ENCODE data around the gene TRAPPC8.

DNA sequence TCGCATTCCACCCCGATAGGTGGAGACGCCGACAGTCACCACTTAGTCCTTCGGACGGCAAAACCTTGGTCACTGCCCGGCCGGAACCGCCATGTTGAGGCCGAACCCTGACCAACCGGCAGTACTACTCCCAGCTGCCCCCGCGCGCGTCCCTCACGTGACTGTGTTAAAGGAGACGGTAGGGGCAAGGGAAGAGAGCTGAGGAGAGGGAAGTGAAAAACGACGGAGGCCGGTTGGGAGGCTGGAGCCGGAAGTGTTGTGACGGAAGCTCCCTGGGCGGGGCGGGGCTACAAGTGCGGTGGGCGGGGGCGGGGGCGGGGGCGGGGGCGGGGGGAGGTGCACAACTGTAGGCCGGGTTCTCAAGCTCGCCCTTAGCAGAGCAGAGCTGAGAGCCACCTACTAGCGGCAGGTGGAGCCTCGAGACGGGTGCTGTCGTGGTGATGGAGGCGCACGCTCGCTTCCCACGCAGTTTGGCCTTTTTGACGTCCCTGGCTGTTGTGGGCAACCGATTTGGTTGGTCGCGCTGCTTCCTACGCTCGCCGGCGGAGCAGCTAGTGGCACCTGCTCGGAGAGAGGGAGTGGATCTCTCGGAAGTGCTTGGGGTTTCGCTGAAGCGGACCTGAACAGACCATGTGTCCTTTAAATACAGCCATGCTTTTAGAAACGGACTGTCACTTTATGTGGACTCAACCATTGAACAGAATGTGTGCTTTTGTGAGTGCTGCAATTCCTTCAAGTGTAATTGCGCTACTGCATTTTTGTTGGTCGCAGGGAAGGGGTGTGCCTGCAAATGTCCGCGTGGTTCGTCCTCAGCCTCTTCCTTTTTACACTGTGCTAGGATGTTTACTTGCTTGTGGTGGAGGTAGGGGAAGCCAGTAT lies at the start of gene TRAPPC8:
- TF ChIP-seq, protein P1, sequence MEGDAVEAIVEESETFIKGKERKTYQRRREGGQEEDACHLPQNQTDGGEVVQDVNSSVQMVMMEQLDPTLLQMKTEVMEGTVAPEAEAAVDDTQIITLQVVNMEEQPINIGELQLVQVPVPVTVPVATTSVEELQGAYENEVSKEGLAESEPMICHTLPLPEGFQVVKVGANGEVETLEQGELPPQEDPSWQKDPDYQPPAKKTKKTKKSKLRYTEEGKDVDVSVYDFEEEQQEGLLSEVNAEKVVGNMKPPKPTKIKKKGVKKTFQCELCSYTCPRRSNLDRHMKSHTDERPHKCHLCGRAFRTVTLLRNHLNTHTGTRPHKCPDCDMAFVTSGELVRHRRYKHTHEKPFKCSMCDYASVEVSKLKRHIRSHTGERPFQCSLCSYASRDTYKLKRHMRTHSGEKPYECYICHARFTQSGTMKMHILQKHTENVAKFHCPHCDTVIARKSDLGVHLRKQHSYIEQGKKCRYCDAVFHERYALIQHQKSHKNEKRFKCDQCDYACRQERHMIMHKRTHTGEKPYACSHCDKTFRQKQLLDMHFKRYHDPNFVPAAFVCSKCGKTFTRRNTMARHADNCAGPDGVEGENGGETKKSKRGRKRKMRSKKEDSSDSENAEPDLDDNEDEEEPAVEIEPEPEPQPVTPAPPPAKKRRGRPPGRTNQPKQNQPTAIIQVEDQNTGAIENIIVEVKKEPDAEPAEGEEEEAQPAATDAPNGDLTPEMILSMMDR (IDR thresholded peaks at IDR 0.05) = peak in 1 of 4 experiments; percentile 10
- peak; percentile 48 for TF ChIP-seq POLR2A (IDR thresholded peaks at IDR 0.05)

All from prostate gland (tissue), 2 donors.